NCI-H146 (cell line): Measurements from ENCODE around the gene SLC13A4.
A peak's percentile ranks its signal among the peaks of the same experiment; 100 is the strongest.

Experiments used
- DNase-seq: peaks from one replicate; lab custom pipeline; 2025; lab: John Stamatoyannopoulos, UW

Gene SLC13A4

DNA sequence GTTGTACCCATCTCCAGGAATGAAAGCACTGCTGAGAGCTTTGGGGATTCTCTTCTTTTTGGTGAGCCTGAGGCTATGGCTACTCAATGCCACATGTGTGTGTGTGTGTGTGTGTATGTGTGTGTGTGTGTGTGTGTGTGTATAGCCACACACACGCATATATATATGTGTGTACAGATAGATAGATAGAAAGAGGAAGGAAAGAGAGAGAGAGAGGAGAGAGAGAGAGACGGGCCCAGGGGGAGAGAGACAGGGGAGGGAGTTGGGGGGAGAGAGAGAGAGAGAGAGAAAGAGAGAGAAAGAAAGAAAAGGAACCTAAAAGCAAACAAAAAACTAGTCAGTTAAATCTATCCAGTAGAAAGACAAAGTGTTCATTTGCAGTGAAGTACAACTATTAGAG, 8.3 kb downstream of the SLC13A4 start:
- no peak for DNase-seq

DNA sequence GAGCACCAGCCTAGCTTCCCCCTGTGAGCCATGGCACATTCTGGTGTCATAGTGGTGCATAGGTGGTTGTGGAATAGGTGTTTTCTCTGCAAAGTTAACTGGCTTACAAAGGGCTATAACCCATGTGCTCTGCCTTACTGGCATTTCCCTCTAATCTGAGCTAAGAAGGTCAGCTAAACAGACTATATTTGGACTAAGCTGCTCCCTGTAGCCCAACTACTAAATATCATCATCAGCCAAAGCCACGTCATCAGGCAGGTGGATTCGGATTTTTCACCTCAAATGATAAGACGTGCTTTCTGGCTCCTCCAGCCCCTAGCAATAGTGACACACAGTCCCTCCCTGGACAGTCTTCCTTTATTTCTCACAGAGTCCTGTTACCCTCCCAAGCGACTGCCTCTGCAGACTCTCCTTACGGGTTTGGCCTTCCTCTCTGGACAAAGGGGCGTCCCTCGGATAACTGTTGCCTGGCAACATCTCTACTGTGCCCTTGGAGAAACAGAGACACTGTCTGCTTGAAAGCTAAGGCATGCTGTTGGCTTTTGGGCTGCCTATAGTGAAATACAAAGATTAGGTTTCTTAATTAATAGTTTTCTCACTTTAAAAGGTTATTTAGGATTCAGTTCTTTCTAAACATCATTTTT, 9.1 kb downstream of the SLC13A4 start:
- no peak for DNase-seq

DNA sequence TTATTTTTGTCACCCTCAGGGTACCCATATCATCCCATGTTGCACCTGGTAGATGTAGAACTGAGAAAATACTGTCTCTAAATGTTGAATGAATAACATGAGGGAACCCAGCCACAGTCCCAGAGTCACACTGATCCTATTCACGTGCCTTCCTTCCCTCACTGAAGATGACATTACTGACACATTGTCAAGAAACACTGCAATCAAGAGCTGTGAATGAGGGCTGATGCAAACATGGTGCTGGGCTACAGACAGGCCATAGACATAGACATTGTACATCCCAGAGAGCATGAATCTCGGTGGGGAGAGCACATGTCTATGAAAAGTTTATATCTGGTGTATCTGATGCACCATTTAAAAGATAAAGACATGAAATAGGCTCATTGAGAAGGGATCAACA, 9.8 kb downstream of the SLC13A4 start:
- no peak for DNase-seq

DNA sequence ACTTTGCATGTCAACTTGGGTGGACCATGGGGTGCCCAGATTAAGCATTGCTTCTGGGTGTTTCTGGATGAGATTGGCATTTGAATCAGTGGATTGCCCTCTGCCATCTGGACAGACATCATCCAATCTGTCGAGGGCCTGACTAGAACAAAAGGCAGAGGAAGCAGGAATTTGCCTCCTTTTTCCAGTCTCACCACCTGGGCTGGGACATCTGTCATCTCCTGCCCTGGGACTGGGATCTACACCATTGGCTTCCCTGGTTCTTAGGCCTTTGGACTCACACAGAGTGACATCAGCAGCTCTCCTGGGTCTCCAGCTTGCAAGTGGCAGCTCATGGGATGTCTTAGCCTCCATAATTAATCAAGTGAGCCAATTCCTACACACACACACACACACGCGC, 10.3 kb downstream of the SLC13A4 start:
- no peak for DNase-seq

DNA sequence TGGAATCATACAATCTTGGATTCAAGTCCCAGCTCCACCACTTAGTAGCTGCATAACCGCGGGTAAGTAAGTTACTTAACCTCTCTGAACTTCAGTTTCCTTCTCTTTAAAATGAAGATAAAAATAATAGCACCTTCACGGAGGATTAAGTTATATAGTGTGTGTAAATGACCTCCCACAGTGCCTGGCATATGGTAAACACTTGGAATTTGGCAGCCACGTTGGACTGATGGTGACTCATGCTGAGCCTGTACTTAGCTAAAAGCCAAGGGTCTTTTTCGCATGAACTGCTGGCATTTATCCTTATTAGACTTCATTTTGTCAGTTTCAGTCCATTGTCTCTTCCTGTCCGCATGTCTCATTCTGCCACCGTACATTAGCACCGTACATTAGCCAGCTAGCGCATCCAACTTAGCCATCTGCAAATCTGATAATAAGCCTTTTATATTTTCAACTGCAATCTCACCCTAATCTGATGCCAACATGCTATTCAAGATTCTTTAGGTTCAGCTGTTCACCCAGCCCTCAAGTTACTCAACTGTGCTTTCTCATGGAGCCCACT, 11.2 kb downstream of the SLC13A4 start:
- DNase-seq = peak; percentile 80

DNA sequence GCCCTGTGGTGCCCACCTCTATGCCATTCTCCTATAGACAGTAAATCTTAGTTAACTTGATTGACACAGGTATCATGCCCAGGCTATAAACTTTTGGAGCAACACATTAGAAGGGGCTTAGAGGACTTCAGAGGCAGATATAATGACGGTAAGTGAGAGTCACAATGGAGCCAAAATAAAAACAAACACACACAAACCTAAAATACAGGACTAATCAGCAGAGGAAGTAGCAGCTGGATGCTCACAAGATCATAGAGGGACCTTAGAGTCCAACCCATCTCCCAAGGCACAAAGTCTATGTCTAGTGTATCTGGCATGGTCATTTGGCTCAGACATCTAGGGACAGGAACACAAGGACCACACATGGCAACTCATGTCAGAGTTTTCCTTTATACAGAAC, 12.3 kb downstream of the SLC13A4 start:
- DNase-seq = no peak

DNA sequence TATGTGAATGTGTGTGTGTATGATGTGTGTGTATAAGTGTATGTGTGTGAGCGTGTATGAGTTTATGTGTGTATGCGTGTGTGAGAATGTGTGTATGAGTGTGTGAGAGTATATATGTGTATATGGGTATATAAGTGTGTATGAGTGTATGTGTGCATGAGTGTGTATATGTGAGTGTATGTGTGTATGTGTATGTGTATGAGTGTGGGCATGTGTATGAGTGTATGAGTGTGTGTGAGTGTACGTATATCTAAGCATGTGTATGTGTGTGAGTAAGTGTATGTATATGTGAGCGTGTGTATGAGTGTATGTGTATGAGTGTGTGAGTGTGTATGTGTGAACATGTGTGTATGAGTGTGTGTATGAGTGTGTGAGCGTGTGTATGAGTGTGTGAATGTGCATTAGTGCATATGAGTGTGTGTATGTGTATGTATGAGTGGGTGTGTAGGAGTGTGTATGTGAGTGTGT, 12.9 kb downstream of the SLC13A4 start:
- DNase-seq = no peak

DNA sequence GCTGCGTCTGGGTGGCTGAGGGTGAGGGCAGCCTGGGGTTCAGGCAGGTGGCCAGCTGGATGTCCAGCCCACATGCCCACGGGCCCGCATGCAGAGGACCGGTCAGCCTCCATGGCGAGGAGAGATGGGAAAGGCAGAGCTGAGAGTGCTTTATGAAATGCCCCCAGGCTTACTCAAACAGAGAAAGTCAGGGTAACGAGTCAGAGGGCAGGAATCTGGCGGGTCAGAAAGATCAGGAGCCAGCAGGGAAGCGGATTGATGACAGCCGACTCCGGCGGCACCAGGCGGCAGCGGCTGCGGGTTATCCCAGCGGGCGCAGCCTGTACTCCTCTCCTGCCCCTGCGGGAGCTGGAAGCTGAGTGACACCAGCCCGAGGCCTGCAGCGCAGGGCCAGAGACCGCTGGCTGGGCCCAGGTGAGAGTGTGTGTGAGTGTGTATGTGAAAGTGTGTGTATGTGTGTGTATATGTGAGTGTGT, 13.4 kb downstream of the SLC13A4 start:
- peak; percentile 80 for DNase-seq

DNA sequence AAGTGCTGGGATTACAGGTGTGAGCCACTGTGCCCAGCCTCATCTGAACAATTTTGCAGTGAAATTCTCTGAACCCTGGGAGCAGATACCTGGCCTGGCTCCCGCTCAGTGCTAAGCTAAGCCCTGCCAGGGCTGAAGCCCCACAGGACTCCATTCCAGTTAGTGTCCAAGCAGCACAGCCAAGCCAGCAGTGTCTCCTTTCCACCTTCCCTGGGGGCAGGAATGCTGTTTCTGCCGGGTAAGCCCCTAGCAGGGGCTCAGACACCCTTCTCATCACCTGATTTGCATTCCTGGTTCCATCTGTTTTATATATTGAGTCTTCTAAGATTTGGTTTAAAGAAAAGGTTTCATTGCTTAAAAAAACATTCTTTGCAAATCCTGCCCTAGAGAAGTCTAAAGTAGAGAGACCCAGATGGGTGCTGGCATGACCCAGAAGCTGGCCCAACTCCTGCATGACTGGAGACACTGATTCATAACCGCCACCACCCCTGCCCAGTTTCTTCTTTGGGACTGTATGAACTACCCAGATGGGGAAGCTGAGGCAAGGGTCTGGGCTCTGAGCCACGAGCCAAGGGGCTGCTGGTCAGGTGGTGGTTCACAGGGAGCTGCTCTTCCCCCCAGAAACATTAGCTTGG, 14.0 kb downstream of the SLC13A4 start:
- no peak for DNase-seq

DNA sequence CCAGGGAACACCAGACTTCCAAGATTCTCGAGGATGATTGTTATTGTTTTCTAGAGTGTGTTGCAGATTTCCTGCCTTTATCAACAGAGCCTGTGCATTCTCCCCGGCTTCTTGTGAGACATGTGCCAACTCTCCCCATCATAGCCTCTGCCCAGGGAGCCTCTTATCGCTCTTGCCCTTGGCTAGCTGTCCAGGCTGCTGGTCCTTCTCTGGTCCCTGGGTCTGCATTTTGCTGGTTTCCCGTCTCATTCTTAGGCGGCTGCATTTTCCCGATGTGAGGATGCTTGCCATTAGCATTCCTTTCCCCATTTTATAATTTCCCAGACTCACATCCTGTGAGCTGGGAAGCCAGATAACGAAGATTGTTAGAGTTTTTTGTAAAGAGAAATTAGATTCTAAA, 15.2 kb downstream of the SLC13A4 start:
- no peak for DNase-seq

DNA sequence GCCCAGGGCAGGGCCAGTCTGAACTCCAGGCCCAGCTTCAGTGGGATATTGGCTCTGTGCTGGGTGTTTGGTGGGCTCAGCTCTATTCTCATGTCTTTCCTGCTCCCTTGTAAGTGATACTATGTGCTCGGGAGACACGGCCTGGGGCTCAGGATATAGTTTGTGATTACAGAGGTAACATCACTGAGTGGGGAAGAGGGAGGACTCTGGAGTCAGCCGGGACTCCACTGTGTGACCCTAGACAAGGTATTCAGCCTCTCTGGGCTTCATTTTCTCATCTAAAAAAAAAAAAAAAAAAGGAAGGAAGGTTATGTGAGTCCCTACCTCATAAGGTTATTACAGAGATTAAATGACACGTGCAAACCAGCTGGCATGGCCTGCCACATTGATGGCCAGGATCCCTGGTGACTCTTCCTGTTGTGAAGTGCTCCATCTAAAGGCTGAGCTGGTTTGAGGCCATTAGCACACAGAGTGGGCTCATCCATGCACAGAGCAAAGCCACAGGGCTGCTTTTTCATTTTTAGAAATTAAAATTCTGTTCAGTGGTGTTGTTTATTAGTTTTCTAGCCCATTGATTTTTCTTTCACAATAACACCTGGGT, 15.7 kb downstream of the SLC13A4 start:
- DNase-seq = peak; percentile 59

DNA sequence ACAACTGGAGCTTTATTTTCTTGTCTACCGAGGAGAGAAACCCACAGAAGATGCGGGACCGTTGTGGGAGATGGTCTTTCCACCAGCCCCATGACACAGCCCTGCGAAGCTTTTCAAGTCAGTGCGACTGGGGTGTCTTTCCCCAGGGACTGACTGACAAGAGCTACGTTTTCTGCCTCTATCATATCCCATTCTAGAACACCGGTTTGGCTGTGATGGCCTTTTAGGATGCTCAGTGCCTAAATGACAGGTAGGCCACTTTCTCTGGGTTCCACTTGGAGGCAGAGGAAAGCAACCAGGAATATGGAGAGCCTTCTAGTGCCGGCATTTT, 16.9 kb downstream of the SLC13A4 start:
- no peak for DNase-seq

DNA sequence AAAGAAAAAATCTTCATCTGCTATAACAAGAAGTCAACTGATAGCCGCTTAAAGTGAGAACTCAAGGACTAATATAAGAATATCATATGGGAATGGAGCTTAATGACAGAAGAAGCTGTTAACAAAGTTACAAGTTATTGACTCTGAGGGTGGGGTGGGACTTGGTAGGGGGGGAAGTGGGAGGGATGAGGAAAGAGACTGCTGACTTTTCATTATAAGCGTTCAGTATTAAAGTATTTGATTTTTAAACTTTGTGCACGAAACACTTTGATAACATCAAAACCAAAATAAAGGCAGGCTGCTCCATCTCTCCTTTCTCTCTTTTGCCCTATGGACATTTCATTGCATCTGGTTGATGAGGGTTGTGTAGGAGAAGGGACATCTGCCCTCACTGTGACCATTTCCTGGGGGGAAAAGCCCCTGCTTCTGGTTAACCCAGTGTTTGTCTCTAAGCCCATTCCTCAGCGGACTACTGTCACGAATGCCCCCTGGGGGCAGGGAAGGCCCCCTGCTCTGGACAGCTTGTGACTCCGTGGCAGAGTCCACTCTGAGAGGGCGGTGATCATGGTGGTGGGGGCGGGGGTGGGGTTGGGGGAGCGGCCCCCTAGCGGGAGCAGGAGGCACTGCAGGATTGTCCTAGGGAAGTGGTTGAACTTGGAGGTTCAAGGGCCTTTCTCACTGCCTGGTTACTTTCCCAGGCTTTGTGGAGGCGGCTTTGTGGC, 17.4 kb downstream of the SLC13A4 start:
- peak; percentile 18 for DNase-seq

DNA sequence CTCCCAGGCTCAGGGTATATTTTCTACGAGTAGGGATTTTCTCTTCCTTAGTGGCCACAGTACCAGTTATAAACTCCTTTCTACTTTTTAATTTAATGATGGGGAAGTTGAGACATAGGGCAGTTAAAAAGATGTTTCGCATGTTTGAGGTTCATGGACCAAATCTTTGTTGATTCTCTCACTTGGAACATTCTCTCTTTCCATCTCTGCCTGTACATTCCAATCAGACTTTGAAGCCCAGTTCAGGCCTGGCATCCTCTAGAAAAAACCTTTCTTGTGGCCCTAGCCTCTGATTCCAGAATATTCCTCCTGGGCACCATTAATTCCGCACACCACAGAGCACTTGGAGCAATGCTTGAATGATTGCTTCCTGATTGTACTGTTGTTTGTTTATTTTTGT, 18.5 kb downstream of the SLC13A4 start:
- DNase-seq = no peak

DNA sequence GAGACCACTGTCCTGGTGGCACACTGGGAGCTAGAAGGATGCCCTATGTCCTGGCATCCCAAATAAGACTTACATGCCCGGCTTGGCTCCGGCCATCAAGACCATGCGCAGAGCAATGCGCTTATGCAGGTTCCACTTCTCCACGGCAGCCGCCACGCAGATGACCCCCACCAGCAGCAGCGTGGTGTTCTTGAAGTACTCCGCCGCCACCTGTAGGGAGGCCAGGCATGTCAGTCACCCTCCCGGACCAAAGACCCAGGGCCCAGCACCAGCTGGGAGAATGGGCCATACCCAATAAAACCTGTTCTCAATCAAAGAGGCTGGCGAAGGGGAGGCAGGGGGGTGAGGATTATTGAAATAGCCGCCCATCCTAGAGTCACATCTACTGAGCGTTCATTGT, 19.9 kb downstream of the SLC13A4 start:
- DNase-seq = no peak

DNA sequence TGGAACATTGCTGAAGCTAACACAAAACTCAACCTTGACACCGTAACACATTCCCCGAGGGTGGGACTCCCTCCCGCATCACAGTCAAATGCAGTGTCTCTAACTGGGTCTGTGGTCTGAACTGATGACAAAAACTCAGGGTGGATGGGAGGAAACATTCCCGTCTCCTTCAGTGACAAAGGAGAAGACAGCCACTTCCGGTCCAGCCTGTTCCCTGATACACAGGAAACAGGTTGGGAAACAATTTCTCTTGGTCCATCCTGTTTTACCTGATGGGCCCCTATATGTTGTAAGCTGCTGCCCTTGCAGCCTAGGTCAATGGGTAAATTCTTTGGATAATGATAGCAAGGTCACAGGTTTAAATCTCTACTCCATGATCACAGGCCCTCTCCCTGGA, 20.4 kb downstream of the SLC13A4 start:
- DNase-seq = no peak

DNA sequence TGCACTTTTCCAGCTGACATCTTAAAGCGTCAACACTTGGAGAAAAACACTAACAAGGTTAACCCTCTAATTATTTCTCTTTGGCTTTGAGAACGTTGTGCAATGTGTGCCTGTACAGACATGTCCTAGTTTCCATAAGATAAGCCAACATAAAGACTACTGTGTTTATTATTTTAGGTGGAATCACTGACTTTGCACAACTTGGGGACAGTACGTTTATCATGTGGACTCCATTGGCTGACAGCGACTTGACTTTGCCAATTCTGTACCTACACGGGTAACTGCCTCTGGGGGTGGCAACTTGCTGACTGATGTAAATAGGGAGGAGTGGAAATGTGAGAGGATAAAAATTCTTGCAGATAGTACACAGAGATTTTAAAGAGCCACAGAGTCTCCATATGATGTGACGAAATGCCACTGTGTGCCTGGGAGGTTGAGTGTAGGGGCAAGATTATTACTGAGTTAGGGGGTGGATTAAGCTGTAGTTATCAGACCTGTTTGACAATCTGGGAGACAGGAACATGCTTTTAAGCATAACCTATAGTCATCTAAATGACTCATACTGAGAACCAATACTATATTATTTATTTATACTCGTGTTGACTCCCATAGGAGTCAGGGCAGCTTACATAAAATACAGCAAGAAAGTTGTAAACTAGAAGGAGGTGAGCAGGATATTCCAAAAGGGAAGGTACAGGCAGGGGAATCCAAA, 21.0 kb downstream of the SLC13A4 start:
- no peak for DNase-seq

DNA sequence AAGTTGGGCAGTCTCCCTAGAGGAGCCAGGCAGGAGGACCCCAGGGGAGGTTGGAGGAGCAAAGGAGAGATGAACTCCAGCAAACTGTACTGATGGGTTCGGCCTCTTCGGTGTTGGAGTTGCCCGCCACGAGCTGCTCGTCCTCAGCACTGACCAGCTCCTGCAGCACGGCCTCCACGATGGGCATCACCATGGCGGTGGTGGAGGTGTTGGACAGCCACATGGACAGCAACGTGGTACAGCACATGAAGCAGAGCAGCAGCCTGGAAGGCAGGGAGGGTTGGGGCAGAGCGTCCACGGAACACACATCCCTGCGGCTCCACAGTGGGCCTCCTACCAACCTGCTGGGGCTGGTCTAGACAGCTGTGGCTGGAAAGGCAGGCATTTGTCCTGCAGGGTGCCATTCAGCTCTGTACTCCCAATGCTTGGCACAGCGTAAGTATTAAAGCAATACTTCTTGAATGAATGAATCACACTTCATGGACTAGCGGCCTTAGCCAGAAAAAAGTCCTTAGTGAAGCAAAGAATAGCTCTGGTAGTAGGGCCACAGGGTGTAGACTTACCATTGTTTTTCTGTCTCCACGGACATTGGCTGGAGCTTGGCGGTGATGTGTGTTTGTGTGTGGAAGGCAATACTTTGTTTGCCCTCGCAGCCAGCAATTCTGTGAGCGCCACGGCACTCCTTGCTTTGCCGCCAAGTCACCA, 21.8 kb downstream of the SLC13A4 start:
- DNase-seq = no peak

DNA sequence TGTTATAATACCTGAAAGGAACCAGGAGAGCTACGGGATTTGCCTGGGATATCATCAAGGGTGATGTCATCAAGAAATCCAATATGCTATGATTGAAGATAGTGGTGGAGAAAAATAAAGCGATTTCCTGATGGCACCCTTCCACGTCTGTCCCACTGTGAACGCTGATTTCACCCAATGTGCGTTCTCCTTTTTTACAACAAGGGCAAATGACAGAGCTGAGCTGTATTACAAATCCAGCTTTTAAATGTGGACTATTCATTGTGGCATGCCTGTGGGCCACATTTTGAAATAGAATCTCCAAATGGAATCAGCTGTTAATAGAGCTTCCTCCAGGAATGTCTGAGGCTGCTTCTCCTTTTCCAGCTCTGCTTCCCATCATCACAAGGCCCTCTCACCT, 23.3 kb downstream of the SLC13A4 start:
- no peak for DNase-seq

DNA sequence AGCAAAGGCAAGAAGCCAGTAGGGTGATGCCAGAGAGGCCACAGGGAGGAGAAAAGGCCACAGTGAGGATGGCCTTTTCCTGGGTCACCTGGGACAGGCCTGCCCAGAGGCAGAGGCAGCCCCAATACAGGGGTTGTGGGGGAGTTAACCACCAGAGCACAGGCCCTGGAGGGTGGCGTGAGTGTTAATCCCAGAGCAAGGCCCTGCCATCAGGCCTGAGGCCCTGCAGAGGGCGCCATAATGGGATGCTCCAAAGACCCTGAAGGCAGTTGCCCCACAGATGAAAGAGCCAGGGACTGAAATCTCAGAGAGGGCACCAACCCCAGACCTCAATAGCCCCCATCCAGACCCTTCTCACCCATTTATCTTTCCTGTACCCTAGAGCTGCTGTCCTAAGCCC, 23.9 kb downstream of the SLC13A4 start:
- no peak for DNase-seq

DNA sequence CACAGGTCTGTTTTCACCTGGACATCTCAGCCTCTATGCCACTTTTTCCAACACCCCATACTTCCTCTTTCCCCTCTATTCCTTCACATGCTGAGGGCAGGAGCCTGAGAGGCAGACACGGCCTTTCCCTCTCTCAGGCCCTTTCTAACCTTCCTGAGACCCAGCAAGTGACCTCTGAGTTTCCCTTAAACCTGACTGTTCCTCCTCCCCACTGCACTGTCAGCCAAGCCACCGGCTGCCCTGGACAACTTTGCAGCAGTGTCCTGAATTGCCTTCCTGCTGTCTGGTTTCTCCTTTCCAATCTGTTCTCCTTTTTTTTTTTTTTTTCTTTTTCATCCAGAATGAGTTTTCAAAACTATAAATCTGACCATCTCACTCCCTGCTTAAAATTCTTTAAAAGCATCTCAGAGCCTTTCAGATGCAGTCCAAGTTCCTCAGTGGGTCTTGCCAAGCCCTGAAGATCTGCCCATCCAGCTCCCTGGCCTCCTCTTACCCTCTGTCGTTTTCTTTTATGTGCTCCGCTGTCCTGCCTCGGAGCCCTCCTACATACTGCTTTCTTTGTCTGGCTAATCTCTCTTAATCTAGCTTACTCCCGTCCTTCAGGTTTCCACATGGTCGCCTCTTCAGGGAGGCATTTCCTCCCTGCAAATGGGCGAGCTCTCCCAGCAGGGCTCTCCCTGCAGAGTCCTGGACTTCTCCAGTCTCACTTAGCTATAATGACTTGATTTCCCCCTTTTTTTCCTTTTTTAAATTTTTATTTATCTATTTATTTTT, 30.5 kb downstream of the SLC13A4 start:
- no peak for DNase-seq
